ENCODE results near the gene CTCFL.
"Not testable (repeated sequence)": the region's sequence is repeated elsewhere in the genome, so short reads cannot be mapped to it uniquely, and the experiment has no call there.

CTCFL gene

GRCh38 chr20:57480444-57481160, 44.3 kb downstream of the CTCFL start:
- no peak for DNase-seq (ENCODE audit: low read depth)

DNA sequence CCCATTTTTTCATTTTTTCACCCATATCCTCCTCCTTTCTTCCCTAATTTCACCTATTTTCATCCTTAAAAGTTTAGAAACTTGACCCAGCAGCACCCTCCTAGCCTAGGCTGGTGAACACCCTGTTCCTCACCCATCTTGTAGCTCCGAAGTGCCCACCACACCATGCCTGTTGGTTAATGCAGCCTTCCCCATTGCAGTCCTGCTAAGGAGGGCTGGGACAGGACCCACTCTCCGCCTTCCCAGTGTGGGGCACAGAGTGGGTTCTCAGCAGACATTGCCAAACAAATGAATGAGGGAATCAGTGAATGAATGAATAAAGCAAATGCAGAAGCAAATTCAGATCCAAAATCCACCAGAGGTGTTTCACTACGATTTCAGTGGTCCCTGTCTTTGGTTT, 45.7 kb downstream of the CTCFL start:
- DNase-seq (ENCODE audit: low read depth), result no peak

DNA sequence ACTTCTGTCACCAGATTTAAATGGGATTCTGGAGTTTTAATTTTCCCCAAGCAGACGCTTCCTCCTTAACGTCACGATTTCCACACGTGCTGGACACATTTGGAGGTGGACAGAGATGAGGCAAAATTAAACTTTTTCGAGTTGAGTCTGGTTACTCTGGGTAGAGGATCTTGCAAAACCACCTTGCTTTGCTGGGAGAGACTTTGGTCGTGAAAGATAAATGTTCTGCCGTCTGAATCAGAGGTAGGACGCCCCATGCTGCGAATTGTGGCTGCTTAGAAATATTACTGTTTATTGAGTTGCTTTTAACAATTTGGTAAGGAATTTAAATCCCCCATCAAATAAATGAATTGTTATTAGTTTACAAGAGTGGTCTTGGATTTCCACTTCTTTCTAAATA, 46.8 kb downstream of the CTCFL start:
- no peak for DNase-seq (ENCODE audit: low read depth)

DNA sequence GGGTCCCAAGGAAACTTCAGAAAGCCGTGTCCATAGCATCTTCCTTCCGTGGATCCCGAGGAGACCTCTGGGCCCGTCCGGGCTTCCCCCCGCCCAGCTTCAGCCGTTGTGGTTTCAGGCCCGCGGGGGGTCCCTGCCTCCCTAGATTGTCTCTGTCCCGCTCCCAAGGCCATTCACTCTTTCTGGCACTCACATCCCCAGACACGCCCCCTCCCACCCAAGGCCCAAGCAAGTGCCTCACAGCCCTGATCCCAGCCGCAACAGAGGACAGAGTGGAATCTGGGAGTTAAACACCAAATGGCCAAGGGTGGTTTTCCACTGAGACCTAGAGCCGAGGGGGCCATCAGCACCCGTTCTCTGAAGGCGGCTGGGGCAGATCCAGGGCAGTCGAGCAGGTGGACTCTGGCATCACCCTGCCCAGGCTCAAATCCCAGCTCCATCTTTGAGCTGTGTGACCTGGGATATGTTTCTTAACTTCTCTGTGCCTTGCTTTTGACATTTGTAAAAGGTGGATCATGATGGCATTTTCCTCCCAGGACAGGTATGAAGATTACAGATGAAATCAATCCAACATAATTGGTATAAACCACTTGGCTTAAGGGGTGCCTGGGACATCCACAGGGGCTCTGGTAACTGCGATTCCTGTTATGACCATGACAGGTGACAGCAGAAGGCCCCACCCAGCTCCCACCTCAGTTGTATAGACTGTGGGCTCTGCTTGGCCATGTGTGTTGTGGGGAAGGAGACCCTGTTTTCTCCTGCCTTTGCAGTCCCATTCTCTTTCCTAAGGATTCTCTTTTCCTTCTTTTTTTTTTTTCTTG, 48.1 kb downstream of the CTCFL start:
- no peak for DNase-seq (ENCODE audit: low read depth)

DNA sequence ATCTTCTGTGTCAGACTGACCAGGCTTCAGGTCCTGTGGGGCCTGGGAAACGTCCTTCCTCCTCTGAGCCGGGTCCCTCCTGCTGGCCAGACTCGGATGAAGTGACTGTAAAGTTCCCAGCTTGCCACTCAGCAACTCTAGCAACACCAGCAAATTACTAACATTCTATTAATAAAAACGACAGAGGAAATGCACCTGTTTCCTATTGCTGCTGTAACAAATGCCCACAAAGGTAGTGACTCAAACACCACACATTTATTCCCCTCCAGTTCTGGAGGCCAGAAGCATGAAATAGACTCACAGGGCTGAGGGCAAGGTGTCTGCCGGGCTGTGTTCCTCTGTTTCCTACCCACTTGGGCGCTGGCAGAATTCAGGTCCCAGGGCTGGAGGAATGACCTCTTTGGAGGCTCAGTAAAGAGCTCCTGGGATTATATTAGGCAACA, 48.8 kb downstream of the CTCFL start:
- no peak for DNase-seq (ENCODE audit: low read depth)

- no peak for DNase-seq (ENCODE audit: low read depth)
Observed at GRCh38 chr20:57475388-57476083, 49.4 kb downstream of the CTCFL start.

DNA sequence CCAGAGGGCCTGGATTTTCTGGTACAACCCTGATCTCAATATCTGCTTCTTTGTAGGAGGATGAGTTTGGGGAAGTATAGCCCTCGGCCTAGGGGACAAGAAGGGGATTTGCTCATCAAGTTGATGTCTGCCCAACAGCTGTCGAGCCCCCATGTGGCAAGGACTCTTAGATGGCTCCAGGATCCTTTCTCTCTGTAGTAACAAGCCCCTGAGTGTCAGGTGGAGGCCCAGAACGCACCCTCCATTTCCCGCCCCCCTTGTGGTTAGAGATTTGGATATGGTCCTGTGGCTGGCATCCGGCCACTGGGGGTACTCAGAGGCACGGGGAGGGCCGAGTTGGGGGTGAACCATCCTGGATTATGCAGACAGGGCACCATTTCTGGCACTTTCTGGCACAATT, 50.1 kb downstream of the CTCFL start:
- no peak for DNase-seq (ENCODE audit: low read depth)

DNA sequence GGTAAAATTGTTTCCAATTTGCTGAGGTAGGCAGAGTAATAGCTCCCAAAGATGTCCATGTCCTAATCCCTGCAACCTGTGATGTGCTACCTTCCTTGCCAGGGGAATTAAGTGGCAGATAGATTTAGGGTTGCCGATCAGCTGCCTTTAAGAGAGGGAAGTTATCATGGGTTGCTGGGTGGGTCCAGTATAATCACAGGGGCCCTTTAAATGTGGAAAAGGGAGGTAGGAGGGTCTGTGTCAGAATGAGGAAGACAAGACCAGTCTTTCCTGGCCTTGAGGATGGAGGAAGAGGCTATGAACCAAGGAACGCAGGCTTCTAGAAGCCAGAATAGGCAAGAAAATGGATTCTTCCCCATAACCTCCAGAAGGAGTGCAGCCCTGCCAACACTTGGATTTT, 50.7 kb downstream of the CTCFL start:
- DNase-seq (ENCODE audit: low read depth), result no peak

- DNase-seq (ENCODE audit: low read depth), result peak; percentile 8
Observed at GRCh38 chr20:57473246-57474048, 51.5 kb downstream of the CTCFL start.

- not testable (repeated sequence) for DNase-seq (ENCODE audit: low read depth)
Observed at GRCh38 chr20:57472474-57472873, 52.5 kb downstream of the CTCFL start.

DNA sequence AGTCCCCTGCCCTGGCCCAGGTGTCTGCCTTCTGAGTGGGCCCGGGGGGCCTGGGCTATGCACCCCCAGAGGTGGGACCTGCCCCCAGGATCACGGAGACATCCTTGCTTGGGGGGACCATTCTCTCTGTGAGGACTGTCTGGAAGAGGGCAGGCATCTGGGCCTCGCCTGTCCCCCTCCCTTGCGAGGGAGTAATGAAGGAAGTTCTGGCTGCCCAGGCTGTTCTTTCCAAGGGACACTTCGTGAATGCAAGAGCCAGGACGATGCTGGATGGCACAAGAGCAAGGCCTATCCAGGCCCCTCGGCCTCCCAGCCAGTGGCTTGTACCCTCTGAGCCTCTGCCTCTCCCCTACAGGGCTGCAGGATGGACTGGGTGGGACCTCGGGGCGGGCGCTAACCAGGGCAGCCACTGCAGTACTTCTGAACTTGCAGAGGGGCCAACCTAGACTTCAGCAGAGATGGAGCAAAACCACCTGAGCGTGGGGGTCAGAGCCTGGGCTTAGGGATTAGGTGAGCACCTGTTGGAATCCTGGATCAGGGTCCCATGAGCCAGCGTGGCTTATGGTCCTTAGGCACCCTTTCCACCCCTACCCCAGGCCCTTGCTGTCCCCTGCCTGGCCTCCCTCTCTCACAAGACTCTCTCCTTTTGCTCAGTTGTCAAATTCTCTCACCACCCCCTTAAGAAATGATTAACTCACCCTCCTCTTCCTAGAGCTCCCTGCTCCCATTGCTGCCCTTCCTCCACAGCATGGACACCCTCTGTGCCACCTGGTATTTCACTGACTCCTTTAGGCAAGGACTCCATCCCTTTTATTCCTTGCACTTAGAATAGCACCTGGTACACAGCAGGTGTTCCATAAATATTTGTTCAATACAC, 53.2 kb downstream of the CTCFL start:
- DNase-seq (ENCODE audit: low read depth), result no peak

DNA sequence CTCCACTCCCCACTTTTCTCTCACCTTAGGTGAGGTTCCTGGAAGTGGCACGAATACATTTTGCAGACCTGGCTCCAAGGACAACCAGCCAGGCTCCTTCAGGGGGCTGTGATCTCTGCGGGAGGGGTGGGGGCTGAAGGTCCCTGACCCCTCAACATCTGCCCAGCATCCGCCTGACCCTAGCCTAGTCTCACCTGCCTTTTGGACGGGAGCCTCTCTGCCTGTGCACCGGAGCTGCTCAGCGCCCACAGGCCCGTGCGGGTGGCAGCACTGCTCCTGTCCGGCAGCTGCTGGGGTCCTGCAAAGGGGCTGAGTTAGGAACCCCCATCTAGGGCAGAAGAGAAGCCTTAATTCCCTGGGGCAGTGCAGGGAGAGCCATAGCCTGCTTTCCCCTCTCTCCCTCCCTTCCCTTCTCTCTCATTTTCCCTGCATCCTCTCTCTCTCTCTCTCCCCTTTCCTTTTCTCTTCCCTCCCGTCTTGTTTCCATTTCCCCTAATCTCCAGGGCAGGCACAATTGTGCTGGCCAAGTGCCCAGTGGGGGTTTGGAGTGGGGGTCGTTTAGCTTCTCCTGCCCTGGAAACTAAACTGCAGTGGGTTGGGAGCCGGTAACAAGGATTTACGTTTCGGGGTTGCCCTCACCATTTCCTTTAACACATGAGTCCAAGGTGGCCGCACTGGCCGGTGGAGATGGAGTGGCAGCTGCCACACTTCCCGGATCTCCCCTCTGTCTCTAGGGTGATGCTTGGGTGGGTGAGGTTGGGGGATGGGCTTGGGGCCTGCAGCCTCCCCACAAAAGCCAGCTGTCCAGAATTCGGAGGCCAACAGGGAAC, 54.1 kb downstream of the CTCFL start:
- DNase-seq (ENCODE audit: low read depth), result no peak

GRCh38 chr20:57470212-57470522, 54.8 kb downstream of the CTCFL start:
- DNase-seq (ENCODE audit: low read depth), result no peak

- no peak for DNase-seq (ENCODE audit: low read depth)
Observed at GRCh38 chr20:57469418-57470211, 55.3 kb downstream of the CTCFL start.

- DNase-seq (ENCODE audit: low read depth), result no peak
Observed at GRCh38 chr20:57468523-57469417, 56.2 kb downstream of the CTCFL start.

- DNase-seq (ENCODE audit: low read depth), result no peak
Observed at GRCh38 chr20:57467742-57468141, 57.2 kb downstream of the CTCFL start.

GRCh38 chr20:57465943-57466342, 59.0 kb downstream of the CTCFL start:
- no peak for DNase-seq (ENCODE audit: low read depth)

- no peak for DNase-seq (ENCODE audit: low read depth)
Observed at GRCh38 chr20:57465486-57465885, 59.5 kb downstream of the CTCFL start.
